Measurements from ENCODE around the gene ESRRA. TPM values are rescaled to one million over a fixed set of nuclear protein-coding genes. Genes with fewer than 3 reads are reported as not detected.
A peak's percentile ranks its signal among the peaks of the same experiment; 100 is the strongest.

Gene ESRRA
- total and polyA plus RNA-seq, 10 of the 15 experiments (the other 5 are each of a cell fraction or from before 2014, with no cell fraction given) = 0.32 to 48.9 (median 12.6) TPM

- Histone ChIP-seq H3K4me2 (ENCODE audit: control insufficient read depth, insufficient read depth) (no peak overlapping the region), H3K27ac (ENCODE audit: control insufficient read depth, insufficient read depth) (no peak overlapping the region), H3K4me3 (no peak overlapping the region), H3K36me3 (ENCODE audit: control insufficient read depth in 2 of 2, insufficient read depth in 2 of 2, low read length in 1 of 2) (peaks cover 0 to 3% of the 10 kb centered on the region in 2 experiments; a peak in 1 of 4 replicates), H3K9ac (ENCODE audit: control insufficient read depth, insufficient read depth, low read length) (no peak overlapping the region), H2AFZ (ENCODE audit: control insufficient read depth, low read depth, low read length) (no peak overlapping the region), H3K79me2 (ENCODE audit: control insufficient read depth, insufficient read depth, low read length) (peaks cover 3% of the 10 kb centered on the region; the same call in 1 of the 2 replicates), H3K4me1 (ENCODE audit: control insufficient read depth, insufficient read depth, low read length) (no peaks in the 10 kb centered on the region), H3K9me3 (replicated peaks; ENCODE audit: control insufficient read depth, insufficient read depth, low read length) (no peaks in the 10 kb centered on the region), H3K27me3 (replicated peaks in 1 of 2; ENCODE audit: control insufficient read depth in 2 of 2, insufficient read depth in 2 of 2, low read length in 1 of 2) (no peaks in the 10 kb centered on the region), H4K20me1 (ENCODE audit: control insufficient read depth, insufficient read depth) (no peaks in the 10 kb centered on the region; the same call in 1 of the 2 replicates)
- TSS peak; percentile 33 for BruUV-seq (replicated peaks)
- CTCF ChIA-PET = interaction anchor here (0.6 to 3.5 kb wide), 4 partner anchors 22 to 177 kb away, joined by 3 to 10 read pairs (median 4); no protein-coding TSS in a partner anchor
- TF ChIP-seq SPI1 (IDR thresholded peaks at IDR 0.05; ENCODE audit: borderline replicate concordance, insufficient read depth, low read depth, low read length) (no peak), ZZZ3 (IDR thresholded peaks at IDR 0.05; ENCODE audit: control insufficient read depth, insufficient read length, low read depth) (no peak), BCL3 (IDR thresholded peaks at IDR 0.05; ENCODE audit: borderline replicate concordance, insufficient read depth, low read depth, low read length, poor library complexity, severe bottlenecking) (no peak), CBX5 (IDR thresholded peaks at IDR 0.05; ENCODE audit: low read depth) (no peak)
- TF ChIP-seq, protein P1, sequence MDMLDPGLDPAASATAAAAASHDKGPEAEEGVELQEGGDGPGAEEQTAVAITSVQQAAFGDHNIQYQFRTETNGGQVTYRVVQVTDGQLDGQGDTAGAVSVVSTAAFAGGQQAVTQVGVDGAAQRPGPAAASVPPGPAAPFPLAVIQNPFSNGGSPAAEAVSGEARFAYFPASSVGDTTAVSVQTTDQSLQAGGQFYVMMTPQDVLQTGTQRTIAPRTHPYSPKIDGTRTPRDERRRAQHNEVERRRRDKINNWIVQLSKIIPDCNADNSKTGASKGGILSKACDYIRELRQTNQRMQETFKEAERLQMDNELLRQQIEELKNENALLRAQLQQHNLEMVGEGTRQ (IDR thresholded peaks at IDR 0.05; ENCODE audit: borderline replicate concordance, low read depth, low read length) = no peak
- SMC1A ChIA-PET (ENCODE audit: uncharacterized antibody, unreplicated experiment) = interaction anchor here (0.6 to 1.8 kb wide), 3 partner anchors 9 to 432 kb away, joined by 3 to 7 read pairs (median 3); no protein-coding TSS in a partner anchor
- in situ Hi-C loops (cut with MboI) = no loop called here
- RAD21 ChIA-PET (ENCODE audit: unreplicated experiment) = no interaction called here
- POLR2A ChIA-PET = interaction anchor here (0.6 to 0.7 kb wide), 2 partner anchors 38 to 1056 kb away, joined by 3 to 6 read pairs; partner anchors contain the start of gene FKBP2
- WGBS (ENCODE audit: insufficient coverage, insufficient replicate concordance, low lambda C conversion rate, missing lambda C conversion rate) = 83% methylated on average over 8 of the region's 8 CpGs
- ATAC-seq = no peak; the same call in 2 of the 3 replicates
- FAIRE-seq = no peak
- DNase-seq (ENCODE audit: low read depth, low spot score) = no peak
- intact Hi-C loops (cut with micrococcal nuclease; ENCODE audit: unreplicated experiment) = no loop called here
Measured at GRCh38 chr11:64278576-64279190, 26.6 kb upstream of the ESRRA start.
